ENCODE data around the gene TAOK1.

Gene TAOK1

DNA sequence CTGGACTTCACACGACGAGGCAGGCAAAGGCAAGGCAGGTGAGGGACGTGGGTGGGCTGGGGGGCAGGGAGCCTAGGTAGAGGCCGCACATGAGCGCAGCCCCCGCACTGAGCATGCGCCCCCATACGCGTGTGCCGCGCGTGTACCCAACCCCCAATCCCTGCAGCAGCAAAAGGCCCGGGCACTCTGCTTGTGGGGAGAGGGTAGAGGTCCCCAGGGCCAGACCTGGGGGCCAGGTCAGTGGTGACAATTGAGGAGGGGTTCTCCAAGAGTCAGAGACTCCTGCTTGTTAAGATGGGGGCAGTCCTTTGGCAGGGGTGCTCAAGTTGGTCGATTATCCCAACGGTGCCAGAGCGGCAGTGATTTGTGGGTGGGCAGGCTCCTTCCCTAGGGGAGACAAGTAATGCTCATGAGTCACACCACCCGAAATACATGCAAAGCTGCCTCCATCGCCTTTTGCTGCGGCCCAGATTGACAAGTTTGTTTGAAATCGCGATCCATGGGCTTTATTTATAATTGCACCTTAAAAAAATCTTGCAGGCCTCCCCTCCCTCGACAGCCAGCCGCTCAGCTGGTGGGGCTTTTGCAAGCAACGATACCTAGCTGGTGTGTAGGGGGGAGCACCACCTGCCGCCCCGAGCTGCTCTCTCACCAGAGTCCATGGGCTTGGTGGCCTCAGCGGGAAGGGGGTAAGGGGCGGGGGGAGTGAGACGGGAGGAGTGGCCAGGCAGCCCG lies 200.4 kb downstream of the TAOK1 start:
- H3K9ac ChIP-seq (ENCODE audit: low read depth, low read length, poor library complexity, severe bottlenecking): peak overlapping the region; percentile 78
- H3K4me3 ChIP-seq (ENCODE audit: low read length, poor library complexity, severe bottlenecking): peak overlapping the region; percentile 94
- H3F3A ChIP-seq (ENCODE audit: low read depth): no peaks in the 10 kb centered on the region
- no peaks in the 10 kb centered on the region for H3K9me3 ChIP-seq (ENCODE audit: insufficient read depth, low read depth, low read length)
- H4K20me1 ChIP-seq (ENCODE audit: insufficient read depth, low read length, poor library complexity, severe bottlenecking): peaks cover 30% of the 10 kb centered on the region
- H3K79me2 ChIP-seq (ENCODE audit: insufficient read depth, low read length): peaks cover 42% of the 10 kb centered on the region
- no peaks in the 10 kb centered on the region for H3K36me3 ChIP-seq (ENCODE audit: insufficient read depth, low read length)
- no peaks in the 10 kb centered on the region for H3K9me2 ChIP-seq (replicated peaks; ENCODE audit: low read depth, low read length)
- TF ChIP-seq EZH2phosphoT487 (IDR thresholded peaks at IDR 0.05; ENCODE audit: borderline replicate concordance): no peak
- TF ChIP-seq, protein P1, sequence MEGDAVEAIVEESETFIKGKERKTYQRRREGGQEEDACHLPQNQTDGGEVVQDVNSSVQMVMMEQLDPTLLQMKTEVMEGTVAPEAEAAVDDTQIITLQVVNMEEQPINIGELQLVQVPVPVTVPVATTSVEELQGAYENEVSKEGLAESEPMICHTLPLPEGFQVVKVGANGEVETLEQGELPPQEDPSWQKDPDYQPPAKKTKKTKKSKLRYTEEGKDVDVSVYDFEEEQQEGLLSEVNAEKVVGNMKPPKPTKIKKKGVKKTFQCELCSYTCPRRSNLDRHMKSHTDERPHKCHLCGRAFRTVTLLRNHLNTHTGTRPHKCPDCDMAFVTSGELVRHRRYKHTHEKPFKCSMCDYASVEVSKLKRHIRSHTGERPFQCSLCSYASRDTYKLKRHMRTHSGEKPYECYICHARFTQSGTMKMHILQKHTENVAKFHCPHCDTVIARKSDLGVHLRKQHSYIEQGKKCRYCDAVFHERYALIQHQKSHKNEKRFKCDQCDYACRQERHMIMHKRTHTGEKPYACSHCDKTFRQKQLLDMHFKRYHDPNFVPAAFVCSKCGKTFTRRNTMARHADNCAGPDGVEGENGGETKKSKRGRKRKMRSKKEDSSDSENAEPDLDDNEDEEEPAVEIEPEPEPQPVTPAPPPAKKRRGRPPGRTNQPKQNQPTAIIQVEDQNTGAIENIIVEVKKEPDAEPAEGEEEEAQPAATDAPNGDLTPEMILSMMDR (conservative IDR thresholded peaks at IDR 0.05; ENCODE audit: low read length): no peak
- peaks cover 57% of the 10 kb centered on the region for H3K4me1 ChIP-seq (ENCODE audit: insufficient read depth, low read length, poor library complexity, severe bottlenecking)
- peak overlapping the region; percentile 98 for H3K4me2 ChIP-seq (ENCODE audit: low read depth, low read length, poor library complexity, severe bottlenecking)
- H3K27me3 ChIP-seq (ENCODE audit: insufficient read depth, low read length, poor library complexity, severe bottlenecking): no peaks in the 10 kb centered on the region
- H2AFZ ChIP-seq (ENCODE audit: low read length): peak overlapping the region; percentile 100

DNA sequence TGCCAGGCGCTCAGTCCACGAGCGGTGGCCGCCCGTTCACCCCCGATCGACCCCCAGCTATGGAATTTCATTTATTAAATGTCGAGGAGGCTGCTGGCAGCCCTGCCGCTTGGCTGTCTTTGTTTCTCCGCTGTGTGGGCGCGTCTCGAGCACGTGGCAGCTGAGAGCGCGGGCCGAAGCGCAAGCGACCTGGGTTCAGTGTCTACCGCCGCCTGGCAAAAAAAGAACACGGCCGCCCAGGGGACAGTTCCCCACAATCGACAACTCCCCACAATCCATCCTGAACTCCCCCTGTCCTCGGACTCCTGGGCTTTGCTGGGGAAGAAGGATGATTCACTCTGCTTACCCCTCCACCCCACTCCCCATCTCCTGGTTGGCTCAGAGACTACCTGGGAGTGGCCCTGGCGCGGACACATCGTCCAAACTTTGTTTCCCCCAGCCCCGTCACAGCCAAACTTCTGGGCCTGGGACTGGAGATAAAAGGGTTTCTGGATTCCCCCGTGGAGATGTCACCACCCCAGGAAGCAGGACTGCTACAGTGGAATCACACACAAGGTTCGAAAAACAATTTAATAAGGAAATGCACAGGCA lies 201.1 kb downstream of the TAOK1 start:
- Histone ChIP-seq H2AFZ (ENCODE audit: low read length) (peak overlapping the region; percentile 100), H3K27me3 (ENCODE audit: insufficient read depth, low read length, poor library complexity, severe bottlenecking) (no peaks in the 10 kb centered on the region), H3F3A (ENCODE audit: low read depth) (no peaks in the 10 kb centered on the region), H3K36me3 (ENCODE audit: insufficient read depth, low read length) (no peaks in the 10 kb centered on the region), H3K4me1 (ENCODE audit: insufficient read depth, low read length, poor library complexity, severe bottlenecking) (peaks cover 55% of the 10 kb centered on the region), H4K20me1 (ENCODE audit: insufficient read depth, low read length, poor library complexity, severe bottlenecking) (peaks cover 26% of the 10 kb centered on the region), H3K4me3 (ENCODE audit: low read length, poor library complexity, severe bottlenecking) (peak overlapping the region; percentile 94), H3K4me2 (ENCODE audit: low read depth, low read length, poor library complexity, severe bottlenecking) (peak overlapping the region; percentile 98), H3K9ac (ENCODE audit: low read depth, low read length, poor library complexity, severe bottlenecking) (peak overlapping the region; percentile 78), H3K9me2 (replicated peaks; ENCODE audit: low read depth, low read length) (no peaks in the 10 kb centered on the region), H3K9me3 (ENCODE audit: insufficient read depth, low read depth, low read length) (no peaks in the 10 kb centered on the region), H3K79me2 (ENCODE audit: insufficient read depth, low read length) (peaks cover 36% of the 10 kb centered on the region)
- TF ChIP-seq, protein P1 (conservative IDR thresholded peaks at IDR 0.05; ENCODE audit: low read length): no peak
- TF ChIP-seq EZH2phosphoT487 (IDR thresholded peaks at IDR 0.05; ENCODE audit: borderline replicate concordance): no peak

DNA sequence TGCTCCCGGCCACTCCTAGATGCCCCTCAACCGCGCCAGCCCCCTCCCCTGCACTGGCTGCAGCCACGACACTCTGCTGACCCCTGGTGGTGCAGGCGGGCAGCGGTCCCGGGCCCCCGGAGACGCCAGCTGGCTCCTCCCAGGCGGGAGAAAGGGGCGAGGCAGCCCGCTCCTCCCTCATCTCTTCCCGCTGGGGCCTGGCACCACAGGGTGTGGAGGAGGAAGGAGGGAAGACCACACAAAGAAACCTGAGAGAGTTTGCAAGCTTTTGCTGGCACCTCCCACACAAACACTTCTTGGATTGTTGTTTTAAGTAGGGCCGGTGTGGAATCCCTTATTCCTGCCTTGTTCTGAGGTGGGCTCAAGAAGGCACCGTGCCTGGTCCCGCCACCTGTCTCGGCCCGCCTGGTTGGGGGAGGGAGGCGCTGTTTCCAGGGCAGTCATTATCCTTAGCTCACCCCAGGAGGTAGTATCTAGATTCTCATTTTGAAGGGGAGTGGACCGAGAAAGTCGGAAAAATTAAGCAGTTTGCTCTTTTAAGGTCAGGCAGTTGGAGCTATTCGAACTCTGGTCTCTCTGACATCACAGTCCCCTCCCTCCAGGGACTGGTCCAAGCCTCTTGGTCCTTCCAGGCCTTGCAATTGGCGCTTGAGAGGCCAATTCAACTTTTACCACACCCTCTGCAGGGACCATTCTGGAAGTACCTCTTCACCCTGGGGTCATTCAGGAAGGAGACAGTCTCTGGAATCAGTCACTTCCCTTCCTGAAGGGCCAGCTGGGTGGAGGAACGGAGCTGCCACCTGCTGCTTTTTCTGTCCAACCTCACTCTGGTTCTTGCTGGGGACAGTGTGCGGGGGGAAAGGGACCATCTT lies 201.8 kb downstream of the TAOK1 start:
- Histone ChIP-seq H3K4me3 (ENCODE audit: low read length, poor library complexity, severe bottlenecking) (peak overlapping the region; percentile 94), H3K27me3 (ENCODE audit: insufficient read depth, low read length, poor library complexity, severe bottlenecking) (no peaks in the 10 kb centered on the region), H3K4me2 (ENCODE audit: low read depth, low read length, poor library complexity, severe bottlenecking) (peak overlapping the region; percentile 98), H4K20me1 (ENCODE audit: insufficient read depth, low read length, poor library complexity, severe bottlenecking) (peaks cover 18% of the 10 kb centered on the region), H3K4me1 (ENCODE audit: insufficient read depth, low read length, poor library complexity, severe bottlenecking) (peaks cover 48% of the 10 kb centered on the region), H3K9ac (ENCODE audit: low read depth, low read length, poor library complexity, severe bottlenecking) (peak overlapping the region; percentile 78), H3K36me3 (ENCODE audit: insufficient read depth, low read length) (no peaks in the 10 kb centered on the region), H2AFZ (ENCODE audit: low read length) (peak overlapping the region; percentile 100), H3K9me2 (replicated peaks; ENCODE audit: low read depth, low read length) (no peaks in the 10 kb centered on the region), H3K9me3 (ENCODE audit: insufficient read depth, low read depth, low read length) (no peaks in the 10 kb centered on the region), H3F3A (ENCODE audit: low read depth) (no peaks in the 10 kb centered on the region), H3K79me2 (ENCODE audit: insufficient read depth, low read length) (peaks cover 29% of the 10 kb centered on the region)
- TF ChIP-seq, protein P1 (conservative IDR thresholded peaks at IDR 0.05; ENCODE audit: low read length): peak; percentile 88
- no peak for TF ChIP-seq EZH2phosphoT487 (IDR thresholded peaks at IDR 0.05; ENCODE audit: borderline replicate concordance)
